ENCODE results near the gene TRAPPC10. TPM values are rescaled to one million over a fixed set of nuclear protein-coding genes. Genes with fewer than 3 reads are reported as not detected.
A peak's percentile ranks its signal among the peaks of the same experiment; 100 is the strongest.

Gene TRAPPC10
- total RNA-seq, 1 donor from 2014 or later: 21.4 TPM

GRCh38 chr21:44000360-44000759 lies 11.7 kb upstream of the TRAPPC10 start:
- no peak for TF ChIP-seq CTCF (IDR thresholded peaks at IDR 0.05; ENCODE audit: borderline replicate concordance)
- H3K36me3 ChIP-seq: no peaks in the 10 kb centered on the region
- no peak overlapping the region for H3K4me3 ChIP-seq
- H3K9me3 ChIP-seq (replicated peaks): no peaks in the 10 kb centered on the region
- no peak overlapping the region for H3K27ac ChIP-seq (replicated peaks)
- intact Hi-C loops (cut with micrococcal nuclease): no loop called here
- H3K27me3 ChIP-seq (ENCODE audit: low read depth): no peaks in the 10 kb centered on the region
- no peak for DNase-seq
- no peaks in the 10 kb centered on the region for H3K4me1 ChIP-seq

GRCh38 chr21:44002511-44002910 lies 9.6 kb upstream of the TRAPPC10 start:
- Histone ChIP-seq H3K27me3 (ENCODE audit: low read depth) (no peaks in the 10 kb centered on the region), H3K27ac (replicated peaks) (no peak overlapping the region), H3K9me3 (replicated peaks) (no peaks in the 10 kb centered on the region), H3K4me1 (no peaks in the 10 kb centered on the region), H3K4me3 (no peak overlapping the region), H3K36me3 (no peaks in the 10 kb centered on the region)
- DNase-seq: no peak
- intact Hi-C loops (cut with micrococcal nuclease): no loop called here
- no peak for TF ChIP-seq CTCF (IDR thresholded peaks at IDR 0.05; ENCODE audit: borderline replicate concordance)

- Histone ChIP-seq H3K4me1 (no peaks in the 10 kb centered on the region), H3K27me3 (ENCODE audit: low read depth) (no peaks in the 10 kb centered on the region), H3K9me3 (replicated peaks) (no peaks in the 10 kb centered on the region), H3K4me3 (no peak overlapping the region), H3K36me3 (no peaks in the 10 kb centered on the region), H3K27ac (replicated peaks) (no peak overlapping the region)
- DNase-seq: no peak
- intact Hi-C loops (cut with micrococcal nuclease): no loop called here
- TF ChIP-seq CTCF (IDR thresholded peaks at IDR 0.05; ENCODE audit: borderline replicate concordance): no peak
These were observed 8.7 kb upstream of the TRAPPC10 start for GRCh38 chr21:44003307-44003966.

DNA sequence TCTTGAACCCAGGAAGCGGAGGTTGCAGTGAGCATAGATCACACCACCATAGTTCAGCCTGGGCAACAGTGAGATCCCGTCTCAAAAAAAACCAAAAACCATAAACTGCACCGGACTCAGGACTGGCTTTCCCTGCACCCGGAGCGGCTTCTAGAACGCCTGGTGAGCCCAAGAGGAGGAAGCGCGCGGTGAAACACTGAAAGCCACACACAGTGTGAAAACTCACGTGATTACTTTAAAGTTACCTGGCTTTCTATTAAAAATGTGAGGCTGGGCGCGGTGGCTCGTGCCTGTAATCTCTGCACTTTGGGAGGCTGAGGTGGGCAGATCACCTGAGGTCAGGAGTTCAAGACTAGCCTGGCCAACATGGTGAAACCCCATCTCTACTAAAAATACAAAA lies 7.0 kb upstream of the TRAPPC10 start:
- intact Hi-C loops (cut with micrococcal nuclease): no loop called here
- H3K9me3 ChIP-seq (replicated peaks): no peaks in the 10 kb centered on the region
- no peak for TF ChIP-seq CTCF (IDR thresholded peaks at IDR 0.05; ENCODE audit: borderline replicate concordance)
- H3K27ac ChIP-seq (replicated peaks): peak overlapping the region; percentile 56
- H3K27me3 ChIP-seq (ENCODE audit: low read depth): no peaks in the 10 kb centered on the region
- no peak for DNase-seq
- no peak overlapping the region for H3K4me3 ChIP-seq
- H3K4me1 ChIP-seq: no peaks in the 10 kb centered on the region
- no peaks in the 10 kb centered on the region for H3K36me3 ChIP-seq

GRCh38 chr21:44005593-44005992 lies 6.5 kb upstream of the TRAPPC10 start:
- Histone ChIP-seq H3K4me3 (no peak overlapping the region), H3K27me3 (ENCODE audit: low read depth) (no peaks in the 10 kb centered on the region), H3K4me1 (no peaks in the 10 kb centered on the region), H3K36me3 (no peaks in the 10 kb centered on the region), H3K27ac (replicated peaks) (peak overlapping the region; percentile 56), H3K9me3 (replicated peaks) (no peaks in the 10 kb centered on the region)
- TF ChIP-seq CTCF (IDR thresholded peaks at IDR 0.05; ENCODE audit: borderline replicate concordance): no peak
- intact Hi-C loops (cut with micrococcal nuclease): no loop called here
- DNase-seq: no peak

Measured in left ventricle myocardium inferior (tissue), 1 donor.